GM12872 (cell line): ENCODE data around the gene KCNT1.

Source experiments
- TF ChIP-seq, protein P1 (sequence below): IDR thresholded peaks from 3 replicates; pipeline ENCODE4 v1.5.1; 2011; ENCODE audit warnings: low read depth, mild to moderate bottlenecking, low read length, moderate library complexity; ENCODE audit not compliant: insufficient read depth

Gene KCNT1

GRCh38 chr9:135703726-135704125, 1.7 kb downstream of the KCNT1 start:
- TF ChIP-seq, protein P1, sequence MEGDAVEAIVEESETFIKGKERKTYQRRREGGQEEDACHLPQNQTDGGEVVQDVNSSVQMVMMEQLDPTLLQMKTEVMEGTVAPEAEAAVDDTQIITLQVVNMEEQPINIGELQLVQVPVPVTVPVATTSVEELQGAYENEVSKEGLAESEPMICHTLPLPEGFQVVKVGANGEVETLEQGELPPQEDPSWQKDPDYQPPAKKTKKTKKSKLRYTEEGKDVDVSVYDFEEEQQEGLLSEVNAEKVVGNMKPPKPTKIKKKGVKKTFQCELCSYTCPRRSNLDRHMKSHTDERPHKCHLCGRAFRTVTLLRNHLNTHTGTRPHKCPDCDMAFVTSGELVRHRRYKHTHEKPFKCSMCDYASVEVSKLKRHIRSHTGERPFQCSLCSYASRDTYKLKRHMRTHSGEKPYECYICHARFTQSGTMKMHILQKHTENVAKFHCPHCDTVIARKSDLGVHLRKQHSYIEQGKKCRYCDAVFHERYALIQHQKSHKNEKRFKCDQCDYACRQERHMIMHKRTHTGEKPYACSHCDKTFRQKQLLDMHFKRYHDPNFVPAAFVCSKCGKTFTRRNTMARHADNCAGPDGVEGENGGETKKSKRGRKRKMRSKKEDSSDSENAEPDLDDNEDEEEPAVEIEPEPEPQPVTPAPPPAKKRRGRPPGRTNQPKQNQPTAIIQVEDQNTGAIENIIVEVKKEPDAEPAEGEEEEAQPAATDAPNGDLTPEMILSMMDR, result no peak

GRCh38 chr9:135704483-135704882, 2.5 kb downstream of the KCNT1 start:
- TF ChIP-seq, protein P1, result no peak

DNA sequence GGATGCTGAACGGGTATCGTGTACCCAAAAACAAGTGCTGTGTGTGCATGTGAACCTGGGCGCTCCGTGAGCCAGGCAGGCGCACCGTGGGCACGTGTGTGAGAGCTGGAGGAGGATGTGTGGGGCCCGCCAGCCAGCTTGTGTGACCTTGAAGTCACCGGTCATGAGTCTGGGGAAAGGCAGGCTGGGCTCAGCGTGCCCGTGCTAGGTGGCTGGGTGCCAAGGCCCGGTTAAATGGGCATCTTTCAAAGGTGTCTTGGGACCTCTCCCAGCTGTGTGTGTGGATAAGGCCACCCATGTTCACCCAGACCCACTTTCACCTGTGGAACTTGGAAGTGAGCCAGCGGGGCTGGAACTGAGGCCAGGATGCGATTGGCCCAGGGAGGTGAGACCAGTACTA, 3.4 kb downstream of the KCNT1 start:
- TF ChIP-seq, protein P1, result no peak

DNA sequence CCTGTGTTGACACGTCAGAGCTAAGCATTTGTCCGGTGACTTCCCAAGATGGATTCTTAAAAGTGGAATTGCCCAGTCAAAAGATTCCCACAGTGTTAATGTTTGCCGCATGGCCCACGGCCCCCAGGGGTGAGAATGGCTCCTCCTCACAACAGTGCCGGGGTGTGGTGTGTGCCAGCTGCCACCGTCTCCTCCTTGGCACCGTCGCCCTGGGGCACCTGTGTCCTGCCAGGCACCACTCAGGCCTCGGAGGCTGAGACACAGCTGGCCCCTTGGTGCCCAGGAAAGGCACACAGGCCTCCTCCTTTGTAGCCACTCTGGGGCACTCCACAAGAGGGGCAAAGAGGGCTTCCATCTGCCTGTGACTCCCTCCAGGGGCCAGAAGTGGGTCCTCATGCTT, 4.3 kb downstream of the KCNT1 start:
- TF ChIP-seq, protein P1, result no peak

DNA sequence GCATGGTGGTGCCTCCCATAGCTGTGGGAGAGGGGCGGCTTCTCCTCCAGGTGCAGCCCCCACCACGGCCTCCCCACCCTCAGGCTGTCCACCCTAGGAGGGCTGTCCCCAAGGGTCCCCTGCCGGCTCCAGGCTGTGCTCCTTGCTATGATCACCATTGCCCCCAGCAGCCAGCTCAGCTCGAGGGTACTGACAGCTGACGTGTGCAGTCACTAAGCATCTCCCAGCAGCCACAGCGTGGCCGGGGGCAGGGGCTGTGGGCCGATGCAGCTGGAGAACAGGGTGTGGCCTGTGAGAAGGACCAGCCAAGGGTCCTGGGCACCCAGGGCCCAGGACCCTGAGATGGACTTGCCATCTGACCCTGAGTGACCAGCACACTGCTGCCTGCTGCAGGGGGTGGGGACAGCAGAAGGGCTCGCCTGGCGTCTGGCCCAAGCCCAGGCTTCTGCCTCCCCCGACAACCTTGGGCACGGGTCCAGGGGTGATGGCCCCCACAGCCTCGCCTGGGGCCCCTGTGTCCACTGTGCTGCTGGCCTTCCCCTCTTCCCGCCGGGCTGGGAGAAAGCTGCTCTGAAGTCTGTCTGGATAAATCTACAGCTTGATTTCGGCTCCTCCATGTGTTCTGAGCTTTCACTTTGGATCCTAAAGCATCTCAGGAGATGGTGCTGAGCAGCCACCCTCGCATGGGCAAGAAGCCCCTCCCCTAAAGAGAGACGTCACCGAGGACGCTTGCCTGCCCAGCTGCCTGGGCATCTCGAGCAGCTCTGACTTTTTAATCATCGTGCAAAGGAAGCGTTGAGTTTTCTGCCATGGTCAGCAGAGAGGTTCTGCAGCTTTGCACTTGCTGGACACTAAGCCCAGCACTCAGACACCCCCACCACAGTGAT, 5.5 kb downstream of the KCNT1 start:
- TF ChIP-seq, protein P1, result no peak

DNA sequence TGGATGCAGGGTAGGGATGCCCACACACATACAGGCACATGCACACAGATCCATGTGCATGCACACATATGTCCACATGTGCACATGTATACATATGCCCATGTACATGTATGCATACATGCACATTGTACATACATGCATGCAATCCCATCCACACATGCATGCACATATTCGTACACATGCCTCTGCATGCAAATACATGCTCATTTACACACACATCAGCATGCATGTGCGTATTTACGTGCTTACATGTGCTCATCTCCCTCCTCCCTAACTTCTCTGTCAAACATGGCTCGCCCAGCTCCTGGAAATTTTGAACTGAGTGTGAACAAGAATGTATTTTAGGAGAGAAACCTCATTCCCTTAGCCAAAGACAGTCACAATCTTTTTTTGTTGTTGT, 6.2 kb downstream of the KCNT1 start:
- TF ChIP-seq, protein P1, result no peak

- TF ChIP-seq, protein P1, result no peak
Measured at GRCh38 chr9:135711391-135711790, 9.4 kb downstream of the KCNT1 start.
